Ovary (tissue), 9 donors: ENCODE data around the gene RAPGEF4. TPM values are rescaled to one million over a fixed set of nuclear protein-coding genes. Genes with fewer than 3 reads are reported as not detected.

Experiments
- DNase-seq, 5 donors: peaks; one replicate each; pipeline ENCODE4 v3.0.0-alpha.2; 2019 to 2020
- H3K27ac ChIP-seq, 2 donors: fragments of 200-600 bp; one replicate each; pipeline versions ENCODE4 v1.5.1 to v1.8.0; 2019 to 2022
- H3K27me3 ChIP-seq: fragments of 200-600 bp; one replicate; pipeline ENCODE4 v1.8.0; 2022
- H3K36me3 ChIP-seq: fragments of 200-600 bp; sonication (generic); one replicate; pipeline ENCODE4 v1.5.1; 2019
- H3K4me1 ChIP-seq: one replicate; pipeline ENCODE4 v1.8.1; 2013; ENCODE audit warnings: mild to moderate bottlenecking, moderate library complexity; ENCODE audit not compliant: insufficient read depth
- H3K4me3 ChIP-seq: fragments of 200-600 bp; sonication (generic); one replicate; pipeline ENCODE4 v1.5.1; 2017
- H3K9me3 ChIP-seq, 2 donors: fragments of 200-600 bp in 1 of 2; sonication (generic) in 1 of 2; one replicate each; pipeline versions ENCODE4 v1.5.1 to v1.8.1; 2013 to 2019; ENCODE audit warnings: mild to moderate bottlenecking in 1 of 2, moderate library complexity in 1 of 2
- EP300 ChIP-seq: sonication (generic); formaldehyde crosslinking; IDR thresholded peaks from one replicate; pipeline ENCODE4 v1.6.1; 2017; ENCODE audit warnings: antibody characterized with exemption
- POLR2A ChIP-seq: fragments of 450-650 bp; IDR thresholded peaks from one replicate; pipeline ENCODE4 v1.6.1; 2017; ENCODE audit warnings: antibody characterized with exemption, mild to moderate bottlenecking, moderate library complexity
- WGBS, 3 donors: extraction: QIAGEN DNeasy Blood & Tissue Kit in 1 of 3; methylation state at CpG; one replicate each; pipeline versions ENCODE4 v1.1.5 to v1.1.7; 2013 to 2017; 5-methylcytosine and 5-hydroxymethylcytosine counted together
- intact Hi-C, 4 donors: fragments of 100-400 bp; cut with DNase I; formaldehyde crosslinking; loops; one replicate each; pipeline versions ENCODE4 v1.11.0 to v1.15.1; 2022 to 2023
- polyA plus RNA-seq, 2 donors: library from polyadenylated mRNA; stranded (reverse); fragments of 200-250 nt in 1 of 2; fragments of 350-450 nt in 1 of 2; fragmentation: Illumina TruSeq in 1 of 2; extraction: RNeasy Lipid Tissue Mini Kit (QIAGEN cat#74804) in 1 of 2; gene quantifications; one replicate each; pipeline ENCODE4 v1.2.3, GENCODE V29; 2013 to 2014
- total RNA-seq, 7 donors: library from RNA; depleted of rRNA in 2 of 7; stranded (reverse); fragments of >200 nt in 2 of 7; fragmentation: NEBNext Ultra II Directional in 3 of 7; extraction: Animal tissue kit (Norgen Biotek cat#: 25700) in 3 of 7; gene quantifications; one replicate each; pipeline versions ENCODE4 v1.1.0 to v1.2.4, GENCODE V29; 2016 to 2023
- TF ChIP-seq, protein P1 (sequence below), 3 donors: fragments of 450-650 bp in 2 of 3; fragments of 200-600 bp in 1 of 3; IDR thresholded peaks; one replicate each; pipeline versions ENCODE4 v1.5.1 to v1.8.0; 2016 to 2022; ENCODE audit warnings: antibody characterized with exemption in 3 of 3, mild to moderate bottlenecking in 1 of 3
- donor health status: DM: no; HTN: no; CAD: no; lungs with moderate emphysema.
- donor health status: DM: no; HTN: no; CAD: no.
- donor health status: Bipolar disorder and iron deficiency.
- donor health status: DM: yes; HTN: yes; CAD: no.
- donor health status: DM: no; HTN: no; CAD: no.
- donor health status: DM: yes; HTN: yes; CAD: no.

Gene RAPGEF4
- total and polyA plus RNA-seq, 9 donors: 6.8 to 24.6 (median 8.3) TPM

DNA sequence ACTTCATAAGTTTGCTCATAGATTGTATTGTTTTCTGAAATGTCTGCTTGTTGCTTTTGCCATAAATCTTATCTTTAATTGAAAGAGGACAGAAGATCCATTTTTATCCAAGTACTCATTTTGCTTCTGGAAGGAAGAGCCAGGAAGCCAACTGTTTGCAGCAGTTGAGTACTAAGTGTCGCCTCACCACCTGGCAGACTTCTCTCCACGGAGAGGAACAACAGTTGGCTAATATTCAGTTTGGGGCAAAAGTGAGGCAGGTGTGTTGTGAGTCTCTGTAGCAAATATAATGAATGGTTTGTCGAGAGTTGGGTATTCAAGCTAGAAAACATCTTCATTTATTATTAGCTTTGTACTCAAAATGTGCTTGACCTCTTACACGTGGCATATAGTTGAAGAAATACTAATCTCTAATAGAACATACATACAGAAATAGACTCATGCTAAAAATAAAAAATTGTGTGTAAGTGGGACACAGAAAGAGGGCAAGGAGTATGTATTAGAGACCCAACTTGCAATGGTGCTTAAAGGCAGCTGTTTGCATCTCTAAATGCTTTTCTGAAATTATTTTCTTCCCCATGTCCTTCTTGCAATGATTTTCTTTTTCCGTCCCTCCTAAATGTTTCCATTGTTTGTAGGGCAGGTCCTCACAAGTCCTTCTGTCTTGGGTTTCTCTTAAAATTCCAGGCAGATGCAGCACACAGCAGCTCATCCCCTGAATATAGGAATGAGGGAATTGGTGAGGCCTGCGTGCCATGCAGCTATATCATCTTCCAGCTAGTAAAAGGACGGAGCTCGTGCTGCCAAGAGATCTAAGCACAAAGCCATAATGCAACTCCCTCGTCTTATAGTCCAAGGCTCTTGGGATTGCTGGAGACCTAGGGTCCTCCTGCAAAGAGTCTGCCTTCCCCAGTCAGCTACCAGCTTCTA, 295.2 kb downstream of the RAPGEF4 start:
- intact Hi-C loops: no loop called here

DNA sequence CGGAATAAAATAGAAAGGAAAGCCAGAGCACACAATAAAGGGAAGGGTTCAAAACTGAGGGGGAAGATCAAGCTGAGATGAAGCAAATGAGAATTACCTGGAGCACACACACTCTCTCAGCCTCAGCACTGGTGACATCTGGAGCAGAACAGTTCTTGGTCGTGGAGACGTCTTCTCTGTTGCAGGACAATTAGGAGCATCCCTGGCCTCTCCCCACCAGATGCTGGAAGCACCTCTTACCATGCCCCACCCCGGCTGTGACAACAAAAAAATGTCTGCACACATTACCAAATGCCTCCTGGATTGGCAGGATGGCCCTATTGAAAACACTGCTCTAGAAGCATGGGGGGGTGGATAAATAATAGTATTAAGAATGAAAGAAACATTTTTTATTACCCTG, 296.4 kb downstream of the RAPGEF4 start:
- TF ChIP-seq EP300 (no peak), POLR2A (no peak)
- TF ChIP-seq, protein P1, sequence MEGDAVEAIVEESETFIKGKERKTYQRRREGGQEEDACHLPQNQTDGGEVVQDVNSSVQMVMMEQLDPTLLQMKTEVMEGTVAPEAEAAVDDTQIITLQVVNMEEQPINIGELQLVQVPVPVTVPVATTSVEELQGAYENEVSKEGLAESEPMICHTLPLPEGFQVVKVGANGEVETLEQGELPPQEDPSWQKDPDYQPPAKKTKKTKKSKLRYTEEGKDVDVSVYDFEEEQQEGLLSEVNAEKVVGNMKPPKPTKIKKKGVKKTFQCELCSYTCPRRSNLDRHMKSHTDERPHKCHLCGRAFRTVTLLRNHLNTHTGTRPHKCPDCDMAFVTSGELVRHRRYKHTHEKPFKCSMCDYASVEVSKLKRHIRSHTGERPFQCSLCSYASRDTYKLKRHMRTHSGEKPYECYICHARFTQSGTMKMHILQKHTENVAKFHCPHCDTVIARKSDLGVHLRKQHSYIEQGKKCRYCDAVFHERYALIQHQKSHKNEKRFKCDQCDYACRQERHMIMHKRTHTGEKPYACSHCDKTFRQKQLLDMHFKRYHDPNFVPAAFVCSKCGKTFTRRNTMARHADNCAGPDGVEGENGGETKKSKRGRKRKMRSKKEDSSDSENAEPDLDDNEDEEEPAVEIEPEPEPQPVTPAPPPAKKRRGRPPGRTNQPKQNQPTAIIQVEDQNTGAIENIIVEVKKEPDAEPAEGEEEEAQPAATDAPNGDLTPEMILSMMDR (IDR thresholded peaks at IDR 0.05): no peak

More for the DNA sequence above, 295.2 kb downstream of the RAPGEF4 start:
- TF ChIP-seq EP300 (no peak), POLR2A (no peak)
- TF ChIP-seq, protein P1 (IDR thresholded peaks at IDR 0.05): no peak
- Histone ChIP-seq H3K36me3 (no peaks in the 10 kb centered on the region), H3K27ac (no peak overlapping the region), H3K4me3 (no peak overlapping the region), H3K27me3 (no peaks in the 10 kb centered on the region), H3K4me1 (peaks cover 9% of the 10 kb centered on the region), H3K9me3 (no peaks in the 10 kb centered on the region)
- no peak for DNase-seq
- WGBS, 3 donors: 84 to 90% (median 90%) methylated on average over 9 of the region's 9 CpGs

DNA sequence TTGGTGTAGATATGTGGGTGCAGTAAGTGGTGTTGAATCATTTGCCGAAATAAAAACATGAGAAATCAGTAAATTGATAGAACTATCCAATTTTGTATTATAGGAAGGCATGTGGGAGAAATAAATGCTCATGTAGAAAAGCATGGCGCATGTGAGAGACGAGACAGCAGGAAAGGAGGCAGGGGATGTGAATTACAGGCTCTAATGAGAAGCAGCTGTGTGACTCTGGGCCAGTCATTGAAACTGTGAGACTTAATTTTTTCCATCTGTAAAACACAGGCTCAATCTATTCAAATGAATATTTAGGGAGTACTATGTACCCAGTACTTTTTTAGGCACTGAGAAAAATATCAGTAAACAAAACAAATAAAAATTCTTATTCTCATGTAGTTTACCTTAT, 297.4 kb downstream of the RAPGEF4 start:
- no peak overlapping the region for H3K27ac ChIP-seq
- peaks cover 13% of the 10 kb centered on the region for H3K4me1 ChIP-seq
- no peak overlapping the region for H3K4me3 ChIP-seq
- WGBS, 3 donors: 93 to 96% (median 96%) methylated on average over 3 of the region's 3 CpGs
- no peaks in the 10 kb centered on the region for H3K36me3 ChIP-seq
- no peak for DNase-seq
- TF ChIP-seq EP300: no peak
- TF ChIP-seq, protein P1 (IDR thresholded peaks at IDR 0.05): no peak
- TF ChIP-seq POLR2A: no peak
- no peaks in the 10 kb centered on the region for H3K9me3 ChIP-seq
- intact Hi-C loops: no loop called here
- no peaks in the 10 kb centered on the region for H3K27me3 ChIP-seq

More for the DNA sequence above, 296.4 kb downstream of the RAPGEF4 start:
- whole genome bisulfite sequencing, 3 donors: 90 to 98% (median 94%) methylated on average over 4 of the region's 4 CpGs
- DNase-seq: no peak
- no peak overlapping the region for H3K4me3 ChIP-seq
- no peaks in the 10 kb centered on the region for H3K9me3 ChIP-seq
- H3K27ac ChIP-seq: no peak overlapping the region
- H3K27me3 ChIP-seq: no peaks in the 10 kb centered on the region
- intact Hi-C loops: no loop called here
- peaks cover 9% of the 10 kb centered on the region for H3K4me1 ChIP-seq
- no peaks in the 10 kb centered on the region for H3K36me3 ChIP-seq

DNA sequence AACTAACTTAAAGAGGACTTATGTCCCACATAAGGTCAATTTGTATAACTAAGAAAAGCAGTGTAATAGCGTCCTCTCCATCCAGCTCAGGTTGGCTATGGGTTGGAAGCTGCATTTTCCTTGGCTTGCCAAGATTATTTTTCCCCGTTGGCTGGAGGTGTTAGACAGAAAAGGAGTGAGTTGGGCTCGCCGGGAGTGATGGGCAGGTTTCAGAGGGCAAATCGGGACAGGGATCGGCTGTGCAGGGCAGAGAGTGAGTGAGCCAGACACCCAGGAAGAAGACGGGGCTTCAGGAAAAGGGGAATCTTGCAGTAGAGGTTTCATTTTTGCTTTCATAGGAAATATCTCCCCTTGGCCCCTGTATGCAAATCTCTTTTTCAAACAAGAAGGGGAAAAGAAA, 298.5 kb downstream of the RAPGEF4 start:
- TF ChIP-seq, protein P1 (IDR thresholded peaks at IDR 0.05): no peak
- no peak for TF ChIP-seq EP300
- TF ChIP-seq POLR2A: no peak
- intact Hi-C loops: no loop called here
- Histone ChIP-seq H3K27ac (no peak overlapping the region), H3K4me1 (peaks cover 5% of the 10 kb centered on the region), H3K9me3 (no peaks in the 10 kb centered on the region), H3K36me3 (no peaks in the 10 kb centered on the region), H3K4me3 (no peak overlapping the region), H3K27me3 (no peaks in the 10 kb centered on the region)
- 76 to 83% (median 79%) methylated on average over 7 of the region's 7 CpGs for WGBS, 3 donors
- no peak for DNase-seq
